Neutrophil (primary cell): ENCODE data around the gene IL36B.

Source experiments
- H3K27ac ChIP-seq: fragments of 200-600 bp; sonication (generic); 2 replicates; pipeline ENCODE4 v1.5.1; 2016; ENCODE audit warnings: mild to moderate bottlenecking, moderate library complexity
- H3K27me3 ChIP-seq: fragments of 200-600 bp; sonication (generic); 2 replicates; pipeline ENCODE4 v1.6.0; 2016; ENCODE audit warnings: mild to moderate bottlenecking
- H3K36me3 ChIP-seq: fragments of 200-600 bp; sonication (generic); 2 replicates; pipeline ENCODE4 v1.5.1; 2017
- H3K4me1 ChIP-seq, 2 experiments: fragments of 200-600 bp in 1 of 2; sonication (generic) in 1 of 2; 1 replicate in 1 of 2; 2 replicates in 1 of 2; pipeline versions ENCODE4 v1.5.1 to v1.6.1; 2013 to 2016; ENCODE audit warnings: low read depth in 1 of 2, low read length in 1 of 2, mild to moderate bottlenecking in 1 of 2, moderate library complexity in 1 of 2; ENCODE audit not compliant: control insufficient read depth in 1 of 2, insufficient read depth in 1 of 2
- H3K4me3 ChIP-seq, 2 experiments: fragments of 200-600 bp in 1 of 2; sonication (generic) in 1 of 2; 1 replicate in 1 of 2; 2 replicates in 1 of 2; pipeline ENCODE4 v1.5.1; 2013 to 2016; ENCODE audit warnings: low read depth in 1 of 2, low read length in 1 of 2, mild to moderate bottlenecking in 1 of 2, moderate library complexity in 1 of 2
- H3K9me3 ChIP-seq: fragments of 200-600 bp; sonication (generic); 2 replicates; pipeline ENCODE4 v1.5.1; 2016
- TF ChIP-seq, protein P1 (sequence below): fragments of 200-600 bp; sonication (generic); IDR thresholded peaks from 2 replicates; pipeline ENCODE4 v1.5.1; 2016; ENCODE audit warnings: antibody characterized with exemption

The IL36B gene

DNA sequence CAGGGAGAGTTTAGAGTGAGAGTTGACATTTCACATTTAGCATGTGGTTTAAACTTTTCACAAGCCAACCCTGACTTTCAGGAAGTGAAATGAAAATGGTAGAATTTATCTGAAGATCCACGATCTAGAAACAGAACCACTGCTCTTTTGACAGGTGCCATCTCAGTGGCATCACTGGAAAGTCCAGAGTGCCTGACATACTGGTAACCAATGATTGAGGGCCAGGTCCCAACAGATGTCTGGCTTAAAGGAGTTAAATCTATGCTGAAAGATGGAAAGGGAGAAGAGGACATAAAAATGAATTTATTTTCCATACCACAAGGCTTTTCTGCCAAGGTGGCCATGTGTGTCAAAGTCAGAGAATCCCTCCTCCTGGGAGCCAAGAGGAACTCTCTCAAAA, 72.1 kb downstream of the IL36B start:
- TF ChIP-seq, protein P1, sequence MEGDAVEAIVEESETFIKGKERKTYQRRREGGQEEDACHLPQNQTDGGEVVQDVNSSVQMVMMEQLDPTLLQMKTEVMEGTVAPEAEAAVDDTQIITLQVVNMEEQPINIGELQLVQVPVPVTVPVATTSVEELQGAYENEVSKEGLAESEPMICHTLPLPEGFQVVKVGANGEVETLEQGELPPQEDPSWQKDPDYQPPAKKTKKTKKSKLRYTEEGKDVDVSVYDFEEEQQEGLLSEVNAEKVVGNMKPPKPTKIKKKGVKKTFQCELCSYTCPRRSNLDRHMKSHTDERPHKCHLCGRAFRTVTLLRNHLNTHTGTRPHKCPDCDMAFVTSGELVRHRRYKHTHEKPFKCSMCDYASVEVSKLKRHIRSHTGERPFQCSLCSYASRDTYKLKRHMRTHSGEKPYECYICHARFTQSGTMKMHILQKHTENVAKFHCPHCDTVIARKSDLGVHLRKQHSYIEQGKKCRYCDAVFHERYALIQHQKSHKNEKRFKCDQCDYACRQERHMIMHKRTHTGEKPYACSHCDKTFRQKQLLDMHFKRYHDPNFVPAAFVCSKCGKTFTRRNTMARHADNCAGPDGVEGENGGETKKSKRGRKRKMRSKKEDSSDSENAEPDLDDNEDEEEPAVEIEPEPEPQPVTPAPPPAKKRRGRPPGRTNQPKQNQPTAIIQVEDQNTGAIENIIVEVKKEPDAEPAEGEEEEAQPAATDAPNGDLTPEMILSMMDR = no peak
- peaks cover 4% of the 10 kb centered on the region for H3K27me3 ChIP-seq
- no peak overlapping the region for H3K4me3 ChIP-seq
- no peaks in the 10 kb centered on the region for H3K36me3 ChIP-seq
- H3K9me3 ChIP-seq = no peaks in the 10 kb centered on the region
- no peaks in the 10 kb centered on the region for H3K4me1 ChIP-seq
- H3K27ac ChIP-seq = no peak overlapping the region

DNA sequence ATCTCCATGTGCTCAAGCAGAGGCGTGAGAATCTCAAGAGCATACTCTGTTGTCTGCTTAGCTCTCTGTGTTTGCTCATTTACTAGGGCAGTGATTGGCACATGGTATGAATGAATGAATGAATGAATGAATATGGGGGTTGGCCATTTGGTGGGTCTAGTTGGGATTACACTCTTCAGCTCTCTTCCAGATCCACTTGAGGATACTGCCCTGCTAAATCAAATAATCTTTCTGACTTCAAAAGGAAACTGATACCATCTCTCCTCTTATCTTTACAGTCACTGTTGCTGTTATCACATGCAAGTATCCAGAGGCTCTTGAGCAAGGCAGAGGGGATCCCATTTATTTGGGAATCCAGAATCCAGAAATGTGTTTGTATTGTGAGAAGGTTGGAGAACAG, 72.9 kb downstream of the IL36B start:
- TF ChIP-seq, protein P1 = no peak
- H3K9me3 ChIP-seq = no peaks in the 10 kb centered on the region
- no peak overlapping the region for H3K4me3 ChIP-seq
- peaks cover 4% of the 10 kb centered on the region for H3K27me3 ChIP-seq
- no peak overlapping the region for H3K27ac ChIP-seq
- H3K4me1 ChIP-seq = no peaks in the 10 kb centered on the region
- H3K36me3 ChIP-seq = no peaks in the 10 kb centered on the region

DNA sequence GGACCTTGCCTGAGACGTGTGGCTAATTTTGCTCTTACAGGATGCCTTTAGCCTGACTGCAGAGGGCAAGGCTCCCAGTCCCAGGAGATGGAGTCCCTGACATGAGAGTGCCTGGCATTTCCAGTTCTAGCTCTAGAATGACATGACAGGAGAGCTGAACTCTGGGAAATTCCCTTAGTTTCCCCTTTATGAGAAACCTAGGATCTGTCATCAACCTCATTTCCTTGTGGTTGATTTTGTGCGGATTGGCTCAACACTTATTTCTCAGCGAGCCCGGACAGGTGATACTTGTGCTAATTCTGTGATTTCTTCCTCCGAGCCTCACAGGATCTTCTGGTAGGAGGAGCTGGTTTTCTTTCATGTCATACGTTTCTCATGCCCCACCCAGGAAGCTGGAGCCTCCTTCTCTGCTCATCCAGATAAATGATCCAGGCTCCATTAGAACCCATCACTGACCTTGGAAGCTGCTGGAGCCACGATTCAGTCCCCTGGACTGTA, 75.1 kb downstream of the IL36B start, which contains the start of gene IL36G:
IL36G (plus strand) TSS at position 448 of the 498 bp plus-strand sequence. CDS start 633 bp downstream, outside the sequence.
- H3K4me3 ChIP-seq = no peak within 1 kb of the TSS
- no peaks in the 10 kb centered on the region for H3K4me1 ChIP-seq
- TF ChIP-seq, protein P1 = no peak
- no peaks in the 10 kb centered on the region for H3K9me3 ChIP-seq
- H3K27ac ChIP-seq = no peak within 1 kb of the TSS
- peaks cover 6% of the 10 kb centered on the region for H3K27me3 ChIP-seq
- no peaks in the 10 kb centered on the region for H3K36me3 ChIP-seq
